ENCODE results near the gene ST3GAL6.

DNA sequence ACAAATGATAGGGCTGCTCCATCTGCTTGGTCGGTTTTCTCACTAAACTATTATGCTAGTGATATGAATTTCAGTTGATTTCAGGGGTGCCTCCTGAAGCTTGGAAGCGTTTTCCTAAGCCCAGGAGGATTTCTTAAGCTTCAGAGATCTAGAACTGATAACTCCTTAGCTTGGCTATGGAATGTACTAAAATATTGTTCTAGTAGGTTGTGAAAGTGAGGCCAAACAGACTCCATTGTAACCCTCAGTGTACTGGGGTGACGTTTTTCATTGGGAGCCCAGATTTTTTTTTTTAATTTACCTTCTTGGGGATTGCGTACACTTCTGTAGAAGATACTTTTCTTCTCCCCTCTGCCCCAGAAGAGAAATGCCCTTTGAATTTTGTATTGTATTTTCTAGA is 17.0 kb upstream of the ST3GAL6 start:
- TF ChIP-seq POLR2AphosphoS5 (IDR thresholded peaks at IDR 0.05; ENCODE audit: borderline replicate concordance, low read depth, low read length): no peak
- no peak for TF ChIP-seq FOXP2 (optimal IDR thresholded peaks at IDR 0.05; ENCODE audit: control extremely low read depth, extremely low read length, insufficient read depth)

Data from SK-N-MC (cell line).